ENCODE results near the gene TRPV6.

DNA sequence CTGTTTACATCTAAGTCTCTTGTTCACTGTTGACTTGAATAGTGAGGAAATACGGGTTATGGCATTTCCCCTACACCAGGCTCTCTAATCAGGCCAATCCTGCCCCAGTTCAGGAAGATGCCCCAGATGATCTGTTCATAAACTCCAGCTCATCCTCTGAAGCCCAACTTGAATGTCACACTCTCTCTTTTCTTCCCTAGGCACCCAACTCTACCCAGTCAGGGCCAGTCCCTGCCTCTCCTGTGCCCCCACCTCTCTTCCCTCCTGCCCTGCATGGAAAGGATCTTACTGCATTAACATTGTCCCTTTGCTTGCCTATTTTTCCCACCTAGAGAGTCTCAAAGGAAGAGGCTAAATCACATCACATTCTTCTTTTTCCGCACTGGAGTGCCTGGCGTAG is 10.6 kb upstream of the TRPV6 start:
- TF ChIP-seq CTCF (IDR thresholded peaks at IDR 0.05), result no peak
- TF ChIP-seq EP300 (IDR thresholded peaks at IDR 0.05), result no peak

All from sigmoid colon (tissue), 4 donors.